ENCODE results near the gene GABRR3.

GRCh38 chr3:98010194-98010882 lies 24.8 kb downstream of the GABRR3 start:
- TF ChIP-seq CTCF (conservative IDR thresholded peaks at IDR 0.05; ENCODE audit: low read depth, low read length): no peak
- no peak for TF ChIP-seq EZH2 (IDR thresholded peaks at IDR 0.05; ENCODE audit: borderline replicate concordance, low read depth, low read length, poor library complexity, severe bottlenecking)
